Activated T-cell treated with anti-CD3 and anti-CD28 coated beads, Interleukin-2, amount 50 U/mL, for 24 hours (primary cell): ENCODE measurements around the gene CDH4.

ENCODE experiments used
- DNase-seq: peaks from one replicate; pipeline ENCODE4 v3.0.0-alpha.2; 2020
- H3K27ac Mint-ChIP-seq: 2 replicates; pipeline ENCODE4 v1.8.0; 2020; ENCODE audit warnings: mild to moderate bottlenecking, mixed read lengths
- H3K27me3 Mint-ChIP-seq: 2 replicates; pipeline ENCODE4 v1.8.0; 2020; ENCODE audit warnings: mixed read lengths
- H3K36me3 Mint-ChIP-seq: 2 replicates; pipeline ENCODE4 v1.8.0; 2020; ENCODE audit warnings: low read depth, mixed read lengths
- H3K4me1 Mint-ChIP-seq: 2 replicates; pipeline ENCODE4 v1.8.0; 2020; ENCODE audit warnings: low read depth, mixed read lengths
- H3K4me3 Mint-ChIP-seq: 2 replicates; pipeline ENCODE4 v1.8.0; 2020; ENCODE audit warnings: mild to moderate bottlenecking, moderate library complexity, mixed read lengths
- H3K9me3 Mint-ChIP-seq: 2 replicates; pipeline ENCODE4 v1.8.0; 2020; ENCODE audit warnings: mixed read lengths

Gene CDH4

DNA sequence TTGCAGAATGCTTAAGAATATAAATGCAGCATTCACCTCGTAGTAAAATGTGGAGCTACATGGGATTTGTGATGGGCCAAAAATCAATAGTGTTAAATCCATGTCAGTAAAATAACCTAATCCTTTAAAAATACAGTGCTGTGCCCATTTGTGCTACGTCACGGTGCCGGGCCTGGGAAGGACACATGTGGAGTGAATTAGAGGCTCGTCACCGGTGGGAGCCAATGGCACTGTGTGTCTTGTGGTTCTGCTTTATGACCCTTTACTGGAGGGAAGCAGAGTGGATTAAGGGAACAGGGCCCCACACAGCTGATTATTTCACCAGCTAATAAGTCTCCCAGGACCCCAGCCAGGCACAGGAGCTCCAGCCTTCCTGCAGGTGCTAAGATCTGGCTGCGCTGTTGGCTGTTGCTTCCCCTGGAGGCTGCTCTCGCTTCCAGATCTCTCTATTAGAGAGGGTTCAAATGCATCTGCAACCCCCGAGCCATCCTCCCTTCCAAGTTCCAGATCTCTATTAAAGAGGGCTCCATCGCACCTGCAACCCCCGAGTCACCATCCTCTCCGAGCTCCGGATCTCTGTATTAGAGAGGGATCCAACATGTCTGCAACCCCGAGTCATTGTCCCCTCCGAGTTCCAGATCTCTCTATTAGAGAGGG is 405.8 kb downstream of the CDH4 start:
- Mint-ChIP-seq H3K36me3 (no peaks in the 10 kb centered on the region), H3K4me3 (no peak overlapping the region), H3K9me3 (no peaks in the 10 kb centered on the region), H3K4me1 (no peaks in the 10 kb centered on the region), H3K27ac (no peak overlapping the region), H3K27me3 (peaks cover 2% of the 10 kb centered on the region)
- no peak for DNase-seq

DNA sequence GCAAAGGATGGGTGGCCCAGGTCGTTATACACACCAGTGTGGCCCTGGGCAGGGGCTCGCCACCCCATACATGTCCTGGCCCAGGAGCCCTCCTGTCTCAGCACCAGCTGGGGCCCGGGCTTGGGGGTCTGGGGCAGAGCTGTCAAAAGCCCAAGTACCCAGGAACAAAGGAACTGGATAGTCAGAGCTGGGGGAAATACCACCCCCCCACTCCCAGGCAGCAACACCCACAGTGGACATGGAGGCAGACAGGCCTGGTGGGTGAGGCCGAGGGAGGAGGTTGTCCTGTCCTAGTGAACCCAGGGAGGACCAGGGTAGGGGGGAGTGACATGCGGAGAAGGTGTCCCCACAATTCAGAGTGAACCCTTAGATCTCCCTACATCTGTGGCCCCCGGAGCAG is 406.5 kb downstream of the CDH4 start:
- Mint-ChIP-seq H3K9me3 (no peaks in the 10 kb centered on the region), H3K36me3 (no peaks in the 10 kb centered on the region), H3K4me1 (no peaks in the 10 kb centered on the region), H3K4me3 (no peak overlapping the region), H3K27me3 (peaks cover 2% of the 10 kb centered on the region), H3K27ac (no peak overlapping the region)
- DNase-seq, result no peak

DNA sequence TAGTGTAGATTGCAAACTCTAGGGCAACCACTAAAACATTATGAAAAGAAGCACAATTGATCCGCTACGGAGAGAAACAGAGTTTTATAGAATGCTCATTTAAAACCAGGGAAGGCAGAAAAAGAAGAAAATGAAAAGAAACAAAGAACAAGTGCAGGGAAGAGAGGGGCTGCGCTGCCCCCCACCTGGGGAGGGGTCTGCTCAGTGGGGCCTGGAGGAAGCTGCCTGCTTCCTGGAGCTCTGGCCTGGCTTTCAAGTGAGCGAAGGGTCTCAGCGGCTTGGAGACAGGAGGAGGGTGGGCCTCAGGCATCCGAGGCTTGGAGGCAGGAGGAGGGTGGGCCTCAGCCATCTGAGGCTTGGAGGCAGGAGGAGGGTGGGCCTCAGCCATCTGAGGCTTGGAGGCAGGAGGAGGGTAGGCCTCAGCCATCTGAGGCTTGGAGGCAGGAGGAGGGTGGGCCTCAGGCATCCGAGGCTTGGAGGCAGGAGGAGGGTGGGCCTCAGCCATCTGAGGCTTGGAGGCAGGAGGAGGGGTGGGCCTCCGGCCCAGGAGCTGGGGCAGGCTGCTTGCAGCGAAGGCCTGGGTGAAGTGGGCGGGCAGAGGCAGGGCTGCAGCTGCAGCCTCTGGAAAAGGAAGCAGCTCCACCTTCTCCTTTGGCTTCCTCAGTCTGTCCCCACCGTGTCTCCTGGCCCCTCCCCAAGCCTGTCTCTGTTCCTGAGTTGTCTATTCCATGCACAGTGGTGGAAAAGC is 407.4 kb downstream of the CDH4 start:
- no peaks in the 10 kb centered on the region for H3K9me3 Mint-ChIP-seq
- no peaks in the 10 kb centered on the region for H3K36me3 Mint-ChIP-seq
- no peak overlapping the region for H3K27ac Mint-ChIP-seq
- H3K27me3 Mint-ChIP-seq, result peaks cover 2% of the 10 kb centered on the region
- H3K4me3 Mint-ChIP-seq, result no peak overlapping the region
- no peak for DNase-seq
- no peaks in the 10 kb centered on the region for H3K4me1 Mint-ChIP-seq

DNA sequence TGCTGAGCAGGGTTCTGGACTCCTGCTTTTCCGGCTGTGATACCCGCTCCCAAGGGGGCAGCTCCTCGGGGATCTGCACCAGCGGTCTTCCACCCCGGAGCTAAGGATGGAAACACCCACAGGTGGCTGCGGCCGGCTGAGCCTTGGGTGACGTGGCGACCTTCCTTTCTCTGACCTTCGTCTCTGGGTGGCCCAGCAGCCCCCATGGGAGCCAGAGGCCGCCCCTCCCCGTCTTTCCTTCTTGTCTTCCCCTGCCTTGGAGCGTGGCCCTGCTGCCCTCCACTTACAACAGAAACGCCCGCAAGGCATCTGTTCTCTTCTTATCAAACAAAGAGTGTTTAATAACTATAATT is 407.9 kb downstream of the CDH4 start:
- Mint-ChIP-seq H3K4me1 (no peaks in the 10 kb centered on the region), H3K27me3 (peaks cover 2% of the 10 kb centered on the region), H3K4me3 (no peak overlapping the region), H3K27ac (no peak overlapping the region), H3K9me3 (no peaks in the 10 kb centered on the region), H3K36me3 (no peaks in the 10 kb centered on the region)
- DNase-seq, result no peak

DNA sequence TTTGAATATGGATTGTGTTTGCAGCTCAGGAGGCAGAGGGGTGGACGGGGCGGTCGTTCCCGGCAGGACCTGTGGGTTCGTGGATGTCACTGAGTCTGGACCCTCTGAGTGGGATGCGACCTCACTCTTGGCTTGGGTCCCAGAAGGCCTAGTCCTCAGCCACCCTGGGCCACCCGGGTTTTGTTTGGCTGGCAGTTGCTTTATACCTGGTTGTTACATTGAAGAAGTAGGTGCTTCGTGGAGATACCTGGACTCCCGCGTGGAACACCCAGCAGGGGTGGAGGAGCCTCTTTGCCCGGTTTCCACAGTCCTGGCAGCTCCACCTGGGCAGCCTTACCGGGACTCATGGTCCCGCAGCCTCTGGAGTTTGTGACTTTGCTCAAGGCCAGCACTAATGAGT is 408.5 kb downstream of the CDH4 start:
- no peaks in the 10 kb centered on the region for H3K9me3 Mint-ChIP-seq
- no peak overlapping the region for H3K4me3 Mint-ChIP-seq
- no peak for DNase-seq
- no peaks in the 10 kb centered on the region for H3K36me3 Mint-ChIP-seq
- H3K27ac Mint-ChIP-seq, result no peak overlapping the region
- no peaks in the 10 kb centered on the region for H3K4me1 Mint-ChIP-seq
- peaks cover 2% of the 10 kb centered on the region for H3K27me3 Mint-ChIP-seq

DNA sequence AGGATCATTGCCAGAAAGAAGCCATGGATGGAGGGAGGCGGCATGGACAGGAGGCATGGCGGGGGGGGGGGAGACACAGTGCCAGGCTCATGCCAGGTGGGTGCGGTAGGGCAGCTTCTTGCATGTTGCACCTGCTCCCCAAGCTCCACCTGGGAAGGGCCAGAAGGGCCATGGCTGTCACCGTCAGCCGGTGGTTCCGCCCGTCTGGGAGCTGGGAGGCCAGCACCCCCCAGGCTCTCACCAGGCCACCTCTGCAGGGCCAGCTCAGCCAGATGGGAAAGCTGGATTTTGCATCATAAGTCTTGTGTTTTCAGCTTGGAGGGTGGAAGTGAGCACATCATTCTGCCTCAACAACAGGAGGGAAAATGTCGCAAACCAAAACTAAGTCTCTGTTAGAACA is 409.0 kb downstream of the CDH4 start:
- H3K27ac Mint-ChIP-seq, result no peak overlapping the region
- DNase-seq, result no peak
- no peak overlapping the region for H3K4me3 Mint-ChIP-seq
- H3K27me3 Mint-ChIP-seq, result no peaks in the 10 kb centered on the region
- no peaks in the 10 kb centered on the region for H3K4me1 Mint-ChIP-seq
- H3K9me3 Mint-ChIP-seq, result no peaks in the 10 kb centered on the region
- H3K36me3 Mint-ChIP-seq, result no peaks in the 10 kb centered on the region

DNA sequence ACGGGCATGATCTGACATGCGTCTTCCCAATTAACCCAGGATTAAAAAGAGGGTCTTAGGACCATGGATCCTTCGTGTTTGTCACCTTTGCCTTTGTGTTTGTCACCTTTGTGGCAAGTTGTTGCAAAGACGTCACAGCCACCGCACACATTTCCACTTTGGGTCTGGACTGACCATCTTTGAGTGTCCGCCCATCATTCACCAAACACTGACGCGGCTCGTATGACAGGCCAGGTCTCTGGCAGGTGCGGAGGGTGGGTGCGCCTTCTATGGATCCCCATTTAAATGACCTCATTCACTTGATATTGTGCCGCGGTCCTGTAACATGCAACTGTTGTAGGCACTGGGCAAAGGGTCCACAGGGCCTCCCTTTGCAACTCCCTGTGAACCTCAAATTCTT is 409.5 kb downstream of the CDH4 start:
- Mint-ChIP-seq H3K27me3 (no peaks in the 10 kb centered on the region), H3K9me3 (no peaks in the 10 kb centered on the region), H3K4me1 (no peaks in the 10 kb centered on the region), H3K4me3 (no peak overlapping the region), H3K27ac (no peak overlapping the region), H3K36me3 (no peaks in the 10 kb centered on the region)
- no peak for DNase-seq

DNA sequence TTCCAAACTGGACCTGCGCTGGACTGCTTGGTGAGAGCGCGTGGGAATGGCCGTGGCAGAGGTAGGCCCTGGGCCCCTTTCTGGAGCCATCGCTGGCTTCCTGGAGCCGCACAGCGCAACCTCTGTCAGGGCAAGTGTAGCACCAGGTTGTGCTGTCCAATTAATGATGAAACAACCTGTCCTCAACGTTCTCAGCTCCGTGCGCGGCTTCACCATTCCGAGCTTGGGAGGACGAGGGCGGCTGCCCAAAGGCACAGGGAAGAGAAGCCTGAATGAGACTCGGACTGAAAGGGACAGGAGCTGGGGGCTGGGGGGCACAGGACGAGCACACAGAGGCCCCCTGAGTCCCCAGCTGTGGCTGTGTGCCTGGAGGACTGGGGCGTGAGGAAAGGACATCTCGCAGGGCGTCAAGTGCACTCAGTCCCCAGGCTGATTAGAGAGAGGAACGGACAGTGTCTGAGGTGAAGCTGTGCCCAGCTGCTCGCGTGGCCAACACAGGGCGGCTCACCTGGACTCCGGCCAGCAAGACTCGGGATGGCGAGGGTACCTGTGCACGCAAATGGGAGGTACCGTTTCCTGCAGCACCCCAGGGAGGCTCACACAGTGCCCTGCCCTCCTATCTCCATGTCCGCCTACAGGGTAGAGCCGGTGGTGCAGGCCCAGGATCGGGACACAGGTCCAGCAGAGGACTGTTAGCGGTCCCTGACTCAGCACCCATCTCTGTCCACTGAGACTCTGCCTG is 410.3 kb downstream of the CDH4 start:
- Mint-ChIP-seq H3K4me1 (no peaks in the 10 kb centered on the region), H3K27me3 (no peaks in the 10 kb centered on the region), H3K36me3 (no peaks in the 10 kb centered on the region), H3K27ac (no peak overlapping the region), H3K4me3 (no peak overlapping the region), H3K9me3 (no peaks in the 10 kb centered on the region)
- no peak for DNase-seq

DNA sequence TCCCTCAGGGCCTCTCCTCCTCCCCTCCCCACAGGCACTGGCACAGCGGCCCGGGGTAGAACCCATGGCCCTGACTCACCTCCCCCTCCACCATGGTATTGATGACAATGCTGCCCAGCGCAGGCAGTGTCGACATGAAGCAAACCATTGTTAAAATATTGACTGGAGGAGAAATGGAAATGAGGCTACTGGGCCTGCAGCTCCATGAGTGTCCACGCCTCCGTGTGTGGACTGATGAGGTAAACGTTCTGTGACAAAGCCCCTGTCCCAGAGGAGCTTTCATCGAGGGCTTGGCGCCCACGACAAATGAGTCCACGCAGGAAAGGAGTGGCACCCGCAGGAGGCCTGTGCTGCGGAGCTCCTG is 410.9 kb downstream of the CDH4 start:
- Mint-ChIP-seq H3K36me3 (no peaks in the 10 kb centered on the region), H3K4me3 (no peak overlapping the region), H3K27ac (no peak overlapping the region), H3K27me3 (no peaks in the 10 kb centered on the region), H3K4me1 (no peaks in the 10 kb centered on the region), H3K9me3 (no peaks in the 10 kb centered on the region)
- no peak for DNase-seq

DNA sequence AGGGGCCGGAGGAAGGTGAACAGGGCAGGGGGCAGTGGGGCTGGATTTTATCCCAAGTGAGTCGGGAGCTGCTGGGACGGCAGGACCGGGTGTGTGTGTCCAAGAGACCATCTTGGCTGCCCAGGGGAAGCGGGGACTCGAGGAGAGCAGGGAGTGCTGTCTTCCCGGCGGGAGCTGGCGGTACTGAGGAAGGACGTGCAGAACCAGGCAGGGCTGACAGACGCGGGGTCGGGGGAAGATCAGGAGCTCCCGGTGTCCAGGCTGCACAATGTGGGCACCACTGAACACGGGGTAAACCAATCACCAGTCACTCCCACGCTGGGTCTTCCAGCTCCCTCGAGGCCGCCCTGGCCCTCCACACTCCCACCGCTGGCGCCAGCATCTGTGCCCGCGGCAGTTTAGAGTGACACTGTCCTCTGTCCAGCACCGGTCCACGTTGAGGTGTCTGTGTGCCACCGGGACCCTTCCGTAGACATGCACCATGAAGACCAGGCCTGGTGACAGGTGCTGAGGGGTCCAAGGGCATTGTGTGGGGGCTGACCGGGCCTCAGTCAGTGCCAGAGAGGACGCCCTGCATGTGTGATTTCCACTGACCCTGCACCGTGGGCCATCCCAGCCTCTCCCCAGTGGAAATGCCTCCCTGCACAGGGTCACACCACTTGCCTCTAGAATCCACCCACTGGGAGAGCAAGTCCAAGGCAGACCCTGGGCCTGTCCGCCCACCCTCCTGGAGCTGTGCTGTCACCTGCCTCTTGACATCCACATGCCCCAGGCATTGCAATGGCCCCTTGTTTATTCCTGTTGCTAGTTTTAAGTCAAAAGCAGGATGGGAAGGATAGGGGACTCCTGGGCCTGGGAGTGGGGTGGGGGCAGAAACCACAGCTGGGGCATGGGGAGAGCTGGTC is 411.7 kb downstream of the CDH4 start:
- Mint-ChIP-seq H3K4me3 (no peak overlapping the region), H3K27ac (no peak overlapping the region), H3K9me3 (no peaks in the 10 kb centered on the region), H3K4me1 (no peaks in the 10 kb centered on the region), H3K36me3 (no peaks in the 10 kb centered on the region), H3K27me3 (no peaks in the 10 kb centered on the region)
- no peak for DNase-seq

DNA sequence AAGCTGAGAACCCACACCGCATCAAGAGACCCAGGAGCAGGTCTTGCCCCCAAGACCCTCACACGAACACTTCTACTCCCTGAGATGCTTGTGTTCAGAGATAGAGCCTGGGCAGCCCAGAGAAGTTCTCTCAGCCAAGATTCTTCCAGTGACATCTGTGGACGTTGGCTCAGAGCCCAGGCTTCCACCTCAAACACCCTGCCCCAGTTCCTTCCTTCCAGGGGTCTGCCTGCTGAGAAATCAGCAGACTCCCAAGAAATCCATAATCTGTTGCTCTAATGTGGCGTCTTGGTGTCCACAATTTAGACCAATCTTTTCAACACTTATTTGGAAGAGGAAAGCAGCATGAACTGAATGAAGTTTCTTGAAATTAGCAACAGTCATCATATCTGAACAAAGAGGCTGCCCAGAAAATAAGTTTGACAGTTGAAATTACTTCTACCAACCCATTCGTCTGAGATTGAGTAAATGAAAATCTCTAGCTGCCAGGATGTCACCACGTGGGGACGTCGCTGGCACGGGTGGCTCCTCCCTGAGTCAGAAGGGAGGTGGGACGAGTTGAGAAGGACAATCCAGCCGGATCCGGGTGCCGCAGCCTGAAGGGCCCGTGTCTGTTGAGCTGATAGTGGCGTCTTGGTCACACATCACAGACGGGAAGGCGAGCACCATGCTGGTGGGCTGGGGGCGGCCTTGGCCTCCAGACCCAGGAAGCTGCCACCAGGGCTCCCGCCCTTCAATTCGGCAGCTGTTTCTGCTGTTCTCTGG is 412.7 kb downstream of the CDH4 start:
- no peak overlapping the region for H3K27ac Mint-ChIP-seq
- H3K9me3 Mint-ChIP-seq, result no peaks in the 10 kb centered on the region
- DNase-seq, result no peak
- H3K27me3 Mint-ChIP-seq, result no peaks in the 10 kb centered on the region
- no peaks in the 10 kb centered on the region for H3K36me3 Mint-ChIP-seq
- H3K4me3 Mint-ChIP-seq, result no peak overlapping the region
- no peaks in the 10 kb centered on the region for H3K4me1 Mint-ChIP-seq

DNA sequence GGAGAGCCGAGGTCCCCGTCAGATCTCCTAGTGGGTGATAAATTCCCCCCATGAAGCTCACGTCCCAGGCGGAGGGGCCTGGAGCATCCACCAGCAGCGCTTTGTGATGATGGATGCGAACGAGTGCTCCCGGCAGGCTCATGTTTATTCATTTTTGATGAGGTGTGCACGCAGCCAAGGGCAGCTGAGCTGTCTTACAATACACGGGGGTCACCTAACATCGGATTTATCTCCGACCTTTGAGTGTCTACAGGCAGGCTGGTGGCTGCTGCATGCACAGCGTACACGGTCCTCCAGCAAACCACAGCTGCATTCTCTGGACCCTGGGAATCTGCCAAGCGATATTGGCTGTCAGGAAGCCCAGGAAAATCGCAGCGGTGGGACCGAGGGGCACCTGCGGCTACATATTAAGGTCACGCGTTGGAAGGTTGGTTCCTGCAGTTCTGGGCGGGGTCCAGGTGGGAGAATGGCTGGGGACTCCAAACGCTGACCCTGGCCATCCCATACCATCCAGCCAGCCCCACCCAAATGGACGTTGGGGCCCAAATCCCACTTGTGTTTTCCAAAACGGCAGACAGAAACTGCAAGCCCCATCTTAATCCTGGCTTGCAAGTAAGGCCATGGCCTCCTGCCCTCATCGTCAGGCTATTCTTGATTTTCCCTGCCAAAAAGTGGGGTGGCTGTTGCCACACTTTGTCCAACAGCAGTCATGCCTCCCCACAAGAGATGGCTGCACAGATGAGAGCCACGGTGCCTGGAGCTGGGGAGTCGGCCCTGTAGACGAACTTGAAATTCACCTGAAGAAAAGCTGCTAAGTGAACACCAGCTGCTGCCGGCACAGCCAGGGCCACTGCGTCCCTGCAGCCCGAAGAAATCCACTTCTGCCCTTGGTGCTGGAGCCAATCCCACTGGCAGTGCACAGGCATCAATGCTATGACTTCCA is 413.7 kb downstream of the CDH4 start:
- Mint-ChIP-seq H3K9me3 (no peaks in the 10 kb centered on the region), H3K4me1 (no peaks in the 10 kb centered on the region), H3K4me3 (no peak overlapping the region), H3K36me3 (no peaks in the 10 kb centered on the region), H3K27me3 (no peaks in the 10 kb centered on the region), H3K27ac (no peak overlapping the region)
- no peak for DNase-seq

DNA sequence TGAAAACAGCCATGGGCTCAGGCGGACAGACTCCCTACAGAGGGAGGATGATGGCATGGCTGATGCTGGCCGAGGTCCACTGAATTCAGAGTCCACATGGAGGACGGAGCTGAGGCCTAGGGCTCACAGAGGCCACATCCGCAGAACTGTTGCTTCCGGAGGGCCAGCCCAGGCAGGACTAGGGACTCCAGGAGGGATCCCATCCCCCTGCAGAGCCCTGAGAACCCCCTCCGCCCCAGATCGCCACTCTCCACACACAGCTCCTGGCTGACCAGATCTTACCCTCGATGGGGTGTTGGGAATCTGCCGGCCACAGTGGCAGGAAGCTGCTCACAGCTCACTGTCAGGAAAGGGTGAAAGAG is 414.4 kb downstream of the CDH4 start:
- H3K4me3 Mint-ChIP-seq, result no peak overlapping the region
- H3K36me3 Mint-ChIP-seq, result no peaks in the 10 kb centered on the region
- DNase-seq, result no peak
- no peaks in the 10 kb centered on the region for H3K9me3 Mint-ChIP-seq
- no peaks in the 10 kb centered on the region for H3K4me1 Mint-ChIP-seq
- no peak overlapping the region for H3K27ac Mint-ChIP-seq
- no peaks in the 10 kb centered on the region for H3K27me3 Mint-ChIP-seq
